A673 (cell line): Measurements from ENCODE around the gene HSPB3.

Experiments used
- EZH2 ChIP-seq: fragments of 200-600 bp; sonication (generic); IDR thresholded peaks from 2 replicates; pipeline ENCODE4 v1.6.1; 2017; ENCODE audit warnings: borderline replicate concordance, low read depth, mild to moderate bottlenecking, mixed read lengths, antibody characterized with exemption, low read length; ENCODE audit not compliant: poor library complexity, severe bottlenecking
- TF ChIP-seq, protein P1 (sequence below): fragments of 300-800, 200-600 bp; sonication (generic); conservative IDR thresholded peaks from 2 replicates; pipeline ENCODE4 v1.5.1; 2017; ENCODE audit warnings: low read depth, mild to moderate bottlenecking, antibody characterized with exemption, low read length, moderate library complexity, mixed read lengths

GRCh38 chr5:54492178-54492577 is 36.7 kb downstream of the HSPB3 start:
- TF ChIP-seq, protein P1, sequence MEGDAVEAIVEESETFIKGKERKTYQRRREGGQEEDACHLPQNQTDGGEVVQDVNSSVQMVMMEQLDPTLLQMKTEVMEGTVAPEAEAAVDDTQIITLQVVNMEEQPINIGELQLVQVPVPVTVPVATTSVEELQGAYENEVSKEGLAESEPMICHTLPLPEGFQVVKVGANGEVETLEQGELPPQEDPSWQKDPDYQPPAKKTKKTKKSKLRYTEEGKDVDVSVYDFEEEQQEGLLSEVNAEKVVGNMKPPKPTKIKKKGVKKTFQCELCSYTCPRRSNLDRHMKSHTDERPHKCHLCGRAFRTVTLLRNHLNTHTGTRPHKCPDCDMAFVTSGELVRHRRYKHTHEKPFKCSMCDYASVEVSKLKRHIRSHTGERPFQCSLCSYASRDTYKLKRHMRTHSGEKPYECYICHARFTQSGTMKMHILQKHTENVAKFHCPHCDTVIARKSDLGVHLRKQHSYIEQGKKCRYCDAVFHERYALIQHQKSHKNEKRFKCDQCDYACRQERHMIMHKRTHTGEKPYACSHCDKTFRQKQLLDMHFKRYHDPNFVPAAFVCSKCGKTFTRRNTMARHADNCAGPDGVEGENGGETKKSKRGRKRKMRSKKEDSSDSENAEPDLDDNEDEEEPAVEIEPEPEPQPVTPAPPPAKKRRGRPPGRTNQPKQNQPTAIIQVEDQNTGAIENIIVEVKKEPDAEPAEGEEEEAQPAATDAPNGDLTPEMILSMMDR, result no peak
- TF ChIP-seq EZH2, result no peak
